Mammary epithelial cell (primary cell): ENCODE measurements around the gene FGF22.
"Not testable (repeated sequence)": the region's sequence is repeated elsewhere in the genome, so short reads cannot be mapped to it uniquely, and the experiment has no call there.

Experiments used
- CTCF ChIP-seq, 2 donors: IDR thresholded peaks in 1 of 2; conservative IDR thresholded peaks in 1 of 2; 2 replicates each; pipeline ENCODE4 v1.5.1; 2011 to 2012; ENCODE audit warnings: inconsistent platforms in 2 of 2, low read length in 2 of 2, mild to moderate bottlenecking in 2 of 2, control low read depth in 1 of 2, low read depth in 1 of 2; ENCODE audit not compliant: insufficient read depth in 1 of 2; ENCODE audit errors: extremely low read depth in 1 of 2
- EZH2 ChIP-seq: IDR thresholded peaks from 2 replicates; pipeline ENCODE4 v1.6.1; 2012; ENCODE audit warnings: low read length, inconsistent platforms, borderline replicate concordance

GRCh38 chr19:626566-626965 is 13.1 kb upstream of the FGF22 start:
- not testable (repeated sequence) for TF ChIP-seq CTCF (conservative IDR thresholded peaks at IDR 0.05 in 1 of 2, IDR thresholded peaks at IDR 0.05 in 1 of 2; ENCODE audit: extremely low read depth in 1 of 2, insufficient read depth in 1 of 2, low read depth in 1 of 2, low read length in 2 of 2); EZH2
